G401.6 (cell line): ENCODE measurements around the gene TMPRSS5.
"Not testable (repeated sequence)": the region's sequence is repeated elsewhere in the genome, so short reads cannot be mapped to it uniquely, and the experiment has no call there.

Source experiments
- FAIRE-seq: peaks from 2 replicates; lab custom pipeline; 2012; peaks lifted over from hg19 to GRCh38; lab: Jason Lieb, UNC

TMPRSS5 gene

DNA sequence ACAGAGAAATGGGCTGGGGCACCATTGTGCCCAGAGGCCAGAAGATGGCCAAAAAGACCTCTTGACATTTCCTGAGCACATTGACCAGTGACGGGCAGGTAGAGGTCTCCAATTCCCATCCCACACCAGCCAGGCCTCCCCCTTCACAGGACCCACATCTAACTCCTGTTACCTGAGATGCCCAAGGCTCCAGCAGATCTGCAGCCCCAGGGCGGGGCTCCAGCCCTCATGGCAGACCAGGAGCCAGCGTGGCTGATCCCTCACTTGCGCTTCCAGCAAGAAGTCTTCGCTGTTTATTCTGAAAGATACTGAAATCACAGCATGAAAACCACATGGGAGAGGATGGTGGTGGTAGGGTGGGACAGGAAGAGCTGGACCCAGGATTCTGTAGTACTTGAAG lies 9.0 kb downstream of the TMPRSS5 start:
- no peak for FAIRE-seq

DNA sequence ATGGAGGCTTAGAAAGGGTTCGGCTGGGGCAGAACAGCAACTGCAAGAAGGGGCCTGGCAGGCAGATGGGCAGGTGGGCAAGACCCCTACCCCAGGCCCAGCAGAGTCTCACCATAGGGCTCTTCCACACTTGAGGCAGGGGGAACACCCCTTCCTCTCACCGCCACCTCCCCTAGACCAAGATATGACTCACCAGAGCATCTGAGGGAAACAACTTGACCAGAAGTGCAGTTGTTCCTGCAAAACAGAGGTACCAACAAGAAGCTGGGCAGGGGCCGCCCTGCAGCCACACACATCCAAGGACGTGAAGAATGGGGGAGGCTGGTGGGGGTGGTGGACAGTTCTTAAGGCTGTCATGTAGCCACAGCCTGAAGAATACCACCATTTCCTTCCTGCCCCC lies 10.9 kb downstream of the TMPRSS5 start:
- FAIRE-seq = no peak

DNA sequence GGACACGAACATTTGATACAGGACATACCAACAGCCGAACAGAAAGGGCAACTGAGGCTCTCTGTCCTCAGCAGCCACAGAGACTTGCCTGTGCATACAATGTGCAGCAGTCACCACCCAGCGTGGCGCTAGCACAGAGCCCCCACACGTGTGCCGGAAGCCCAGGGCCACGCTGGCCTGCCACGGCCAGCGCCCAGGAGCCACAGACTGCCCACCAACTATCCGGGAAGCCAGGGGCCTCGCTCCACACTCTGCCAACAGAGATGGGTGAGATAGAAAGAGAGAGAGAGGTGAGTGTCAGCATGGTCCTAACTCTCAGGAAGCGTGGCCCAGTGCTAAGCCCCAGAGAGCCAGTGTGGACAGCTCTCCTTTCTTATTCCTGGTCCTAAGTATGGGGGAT lies 11.7 kb downstream of the TMPRSS5 start:
- FAIRE-seq = no peak

DNA sequence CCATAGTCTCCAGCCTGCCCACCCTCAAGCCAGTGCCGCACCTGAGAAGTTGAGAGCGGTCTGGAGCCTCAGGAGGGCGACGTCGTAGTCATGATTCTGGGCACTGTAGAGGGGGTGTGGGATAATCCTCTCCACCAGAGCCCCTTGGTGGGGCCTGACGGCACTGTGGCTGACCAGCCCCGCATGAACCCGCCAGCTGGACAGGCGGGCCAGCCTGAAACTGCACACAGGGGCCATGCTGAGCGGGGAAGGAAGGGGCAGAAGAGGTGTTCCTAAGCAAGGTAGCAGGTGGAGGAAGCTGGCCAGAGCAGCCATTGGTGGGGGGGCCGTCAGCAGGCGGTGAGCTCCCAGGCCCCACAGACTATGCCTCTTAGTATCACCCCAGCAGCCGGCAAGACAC lies 13.1 kb downstream of the TMPRSS5 start:
- no peak for FAIRE-seq

DNA sequence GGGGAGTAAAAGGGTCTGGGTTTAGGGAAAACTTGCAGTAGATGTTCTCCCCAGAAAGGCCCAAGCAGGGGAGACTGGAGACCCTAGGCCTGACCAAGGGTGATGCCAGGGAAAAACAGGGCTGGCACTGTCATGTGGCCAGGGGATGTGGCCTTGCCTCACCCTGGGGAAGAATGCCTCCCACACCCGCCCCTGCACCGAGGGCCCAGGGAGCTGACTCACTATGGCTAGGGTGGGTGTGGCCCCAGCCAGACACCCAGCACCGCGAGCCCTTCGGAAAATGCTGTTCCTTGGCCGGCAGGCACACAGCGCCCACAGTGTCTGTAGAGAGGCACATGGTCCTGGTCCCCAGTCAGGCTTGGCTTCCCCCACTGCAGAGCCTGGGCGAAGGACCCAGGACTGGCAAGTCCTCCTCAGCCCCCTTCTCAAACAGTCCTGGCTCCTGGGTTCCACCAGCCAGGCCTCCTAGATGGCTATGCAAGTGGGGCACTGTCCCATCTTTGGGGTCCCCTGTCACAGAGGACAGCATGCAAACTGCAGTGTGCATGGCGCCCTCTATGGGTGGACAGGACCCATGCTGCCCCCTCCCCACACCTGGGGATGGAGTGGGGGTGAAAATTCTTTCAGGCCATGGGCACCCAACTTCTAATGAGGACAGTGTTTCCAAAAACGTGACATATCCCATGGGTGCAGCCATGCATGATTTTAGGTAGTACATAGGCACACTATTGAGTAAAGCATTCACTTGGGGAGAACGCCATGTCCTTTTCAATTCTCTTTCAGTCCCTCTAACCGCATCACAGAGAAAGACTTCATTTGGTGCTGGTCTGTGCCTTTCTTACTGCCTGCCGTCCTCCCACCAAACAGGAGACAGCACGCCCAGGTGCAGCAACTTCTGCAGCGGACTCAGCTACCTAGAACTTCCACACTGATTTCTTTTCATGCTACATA lies 15.2 kb downstream of the TMPRSS5 start:
- no peak for FAIRE-seq

DNA sequence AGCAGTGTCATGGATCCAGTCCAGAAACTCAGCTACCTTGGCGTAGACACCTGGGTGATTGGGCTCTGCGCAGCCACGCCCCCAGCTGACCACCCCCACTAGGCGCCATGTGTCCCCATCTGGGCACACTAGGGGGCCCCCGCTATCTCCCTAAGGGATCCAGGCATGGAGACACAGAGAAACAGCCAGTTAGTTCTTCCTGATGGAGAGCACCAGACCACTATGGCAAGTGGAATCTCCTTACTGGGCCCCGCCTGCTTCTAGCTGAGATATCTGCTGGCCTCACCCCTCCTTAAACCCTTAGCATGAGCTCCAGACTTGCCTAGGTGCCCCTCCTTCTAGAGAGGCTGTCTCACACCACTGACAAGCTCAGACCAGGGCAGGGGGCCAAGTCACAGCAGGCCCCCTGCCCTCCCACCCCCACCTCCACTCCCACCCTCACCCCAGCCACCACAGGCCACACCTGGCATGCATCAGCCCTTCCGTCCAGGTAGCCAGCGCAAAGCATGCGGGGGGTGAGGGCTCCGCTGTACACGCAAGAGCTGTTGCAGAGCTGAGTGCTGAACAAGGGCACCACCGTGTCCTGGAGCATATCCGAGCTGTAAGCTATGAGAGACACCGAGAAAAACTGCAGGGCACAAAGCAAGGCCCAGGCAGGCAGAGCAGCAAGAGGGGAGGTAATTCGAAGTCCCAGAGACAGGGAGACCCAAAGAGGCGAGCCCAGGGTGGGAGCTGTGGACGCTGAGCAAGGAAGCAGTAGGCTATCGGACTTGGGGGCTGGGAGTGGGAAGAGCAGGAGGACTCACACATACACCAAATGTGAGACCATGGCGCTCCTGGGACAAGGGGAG lies 16.1 kb downstream of the TMPRSS5 start:
- no peak for FAIRE-seq

DNA sequence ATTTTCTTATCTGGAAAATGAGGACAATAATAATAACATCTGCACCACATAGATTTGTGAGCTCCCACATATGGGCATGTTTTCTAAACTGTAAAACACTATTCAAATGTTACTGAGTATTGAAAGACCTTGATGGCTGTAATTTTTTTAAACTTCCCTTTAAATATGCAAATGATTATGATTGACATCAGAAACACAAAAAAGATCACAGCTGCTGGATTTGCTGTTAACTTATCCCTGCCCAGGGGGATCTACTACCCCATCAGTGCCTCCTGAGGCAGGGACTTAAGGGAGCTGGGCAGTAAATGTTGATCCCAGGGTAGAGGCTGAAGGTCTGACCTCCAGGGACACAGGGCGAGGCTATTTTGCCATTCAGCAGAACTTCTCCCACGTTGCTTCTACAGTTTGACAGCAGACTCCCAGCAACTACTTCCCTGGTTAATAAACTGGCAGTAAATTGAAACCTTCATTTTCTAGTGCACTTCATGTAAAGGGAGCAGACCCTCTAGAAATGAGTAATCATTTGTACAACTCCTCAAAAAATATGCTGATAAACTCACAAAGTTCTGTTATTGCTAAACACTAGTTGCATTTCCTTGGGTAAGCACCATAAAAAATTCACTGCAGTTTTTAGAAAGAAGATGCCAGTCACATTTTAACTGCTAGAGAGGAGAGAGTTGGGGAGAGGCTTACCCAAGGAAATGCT lies 20.3 kb downstream of the TMPRSS5 start:
- no peak for FAIRE-seq

DNA sequence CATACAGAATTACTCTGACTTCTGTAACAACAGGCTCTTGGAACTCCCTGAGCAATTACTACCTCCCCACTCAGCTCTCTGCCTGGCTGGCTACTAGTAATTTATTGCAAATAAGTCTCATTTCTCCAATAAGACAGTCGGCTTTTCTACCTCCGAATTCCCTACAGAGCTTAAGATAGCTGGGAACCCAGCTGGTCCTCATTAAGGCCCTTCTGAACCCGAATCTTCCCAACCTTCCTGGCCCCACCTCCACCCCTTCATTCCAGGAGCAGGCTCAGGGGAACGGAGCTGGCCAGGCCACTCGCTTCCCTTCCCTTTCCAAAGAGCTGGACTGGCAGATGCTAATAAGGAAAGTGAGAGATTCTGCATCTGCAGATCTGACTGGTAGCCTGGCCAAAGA lies 21.6 kb downstream of the TMPRSS5 start:
- FAIRE-seq = no peak

DNA sequence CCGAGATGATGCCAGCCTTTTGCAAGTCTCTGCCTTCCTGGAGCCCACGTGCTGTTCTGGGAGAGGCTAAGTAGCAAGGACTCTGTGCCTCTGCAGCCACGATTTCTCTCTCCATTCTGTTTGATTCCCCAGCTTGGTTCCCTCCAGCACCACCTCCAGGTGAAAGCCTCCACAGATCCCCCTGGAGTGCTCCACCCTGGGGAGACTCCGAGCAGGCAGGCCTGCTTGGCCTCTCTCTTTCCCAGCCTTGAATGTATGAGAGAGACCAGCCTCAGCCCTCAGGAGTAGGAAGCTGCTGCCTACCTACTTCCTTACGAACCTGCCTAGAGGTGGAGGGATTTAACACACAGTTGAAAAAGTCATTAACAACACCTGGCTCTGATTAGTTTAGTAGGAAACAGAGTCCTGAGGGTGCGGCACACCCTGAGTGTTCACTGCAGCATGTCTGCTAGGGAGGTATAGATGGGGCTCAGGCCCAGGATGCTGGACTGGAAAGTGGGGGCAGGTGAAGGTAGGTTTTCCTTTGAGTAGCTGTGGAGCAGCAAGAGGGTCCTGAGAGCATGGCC lies 22.5 kb downstream of the TMPRSS5 start:
- no peak for FAIRE-seq

DNA sequence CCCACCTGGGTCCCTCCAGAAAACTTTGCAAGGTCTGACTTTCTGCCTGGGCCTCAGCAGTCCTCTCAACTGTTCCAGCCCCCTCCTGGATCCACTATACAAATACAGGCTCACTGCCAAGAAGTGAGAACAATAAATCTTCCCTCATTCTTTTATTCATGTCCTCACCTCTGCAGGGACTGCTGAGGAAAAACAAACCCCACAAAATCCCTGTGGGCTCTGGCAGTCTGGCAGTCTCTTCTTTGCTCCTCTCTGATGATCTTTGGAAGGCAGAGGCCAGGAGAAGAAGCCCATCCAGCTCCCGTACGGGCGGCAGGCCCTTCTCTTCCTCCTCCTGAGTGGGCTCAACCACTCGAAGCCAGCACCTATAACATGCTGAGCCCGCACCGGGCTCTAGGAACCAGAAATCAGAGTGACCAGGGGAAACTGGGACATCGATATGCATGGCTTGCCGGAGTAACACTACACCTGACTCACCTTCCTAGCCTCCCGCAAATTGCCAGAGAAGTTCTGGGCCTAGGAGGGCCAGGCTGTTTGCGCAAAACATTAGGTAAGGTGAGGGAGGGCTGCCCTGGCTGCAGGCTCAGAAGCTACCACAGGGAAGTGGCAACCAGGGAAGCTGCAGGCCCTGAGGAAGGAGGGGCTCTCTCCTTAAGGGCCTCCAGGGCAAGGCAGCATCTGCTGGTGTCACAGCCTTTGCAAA lies 24.2 kb downstream of the TMPRSS5 start:
- no peak for FAIRE-seq

DNA sequence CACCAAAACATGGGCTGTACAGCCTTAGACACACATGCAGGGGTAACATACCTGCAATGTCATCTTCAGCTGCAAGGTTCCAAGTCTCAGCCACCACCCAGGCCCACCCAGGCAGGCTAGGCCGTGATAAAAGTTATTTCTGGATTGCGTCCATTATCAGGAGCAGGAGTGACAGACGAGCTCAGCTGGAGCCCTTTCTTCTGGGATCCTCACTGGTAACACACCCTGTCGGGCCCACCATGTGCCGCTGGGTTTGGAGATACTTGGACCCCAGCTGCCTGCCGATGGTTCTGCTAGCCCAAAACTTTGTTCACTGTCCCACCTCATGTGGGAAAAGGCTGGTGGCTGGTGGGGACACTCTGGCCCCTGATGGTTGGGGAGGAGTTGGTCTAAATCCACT lies 24.8 kb downstream of the TMPRSS5 start:
- FAIRE-seq = no peak

DNA sequence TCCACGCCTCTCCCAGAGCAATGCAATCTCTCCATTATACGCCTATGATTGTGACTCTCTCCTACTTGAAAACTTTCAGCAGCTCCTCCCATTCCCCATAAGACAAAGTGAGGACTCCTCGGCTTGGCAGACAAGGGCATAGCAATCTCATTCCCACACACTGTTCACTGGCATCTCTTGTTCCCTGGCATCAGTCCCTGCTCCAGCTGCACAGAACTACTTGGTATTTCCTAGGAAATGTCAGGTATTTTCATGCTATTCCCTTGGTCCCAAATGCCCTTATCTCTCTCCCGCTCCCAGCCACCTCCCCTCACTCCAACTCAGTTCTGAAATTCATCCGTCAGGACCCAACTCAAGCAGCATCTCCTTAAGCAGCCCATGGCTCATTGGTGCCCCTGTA lies 28.4 kb downstream of the TMPRSS5 start:
- FAIRE-seq = no peak

DNA sequence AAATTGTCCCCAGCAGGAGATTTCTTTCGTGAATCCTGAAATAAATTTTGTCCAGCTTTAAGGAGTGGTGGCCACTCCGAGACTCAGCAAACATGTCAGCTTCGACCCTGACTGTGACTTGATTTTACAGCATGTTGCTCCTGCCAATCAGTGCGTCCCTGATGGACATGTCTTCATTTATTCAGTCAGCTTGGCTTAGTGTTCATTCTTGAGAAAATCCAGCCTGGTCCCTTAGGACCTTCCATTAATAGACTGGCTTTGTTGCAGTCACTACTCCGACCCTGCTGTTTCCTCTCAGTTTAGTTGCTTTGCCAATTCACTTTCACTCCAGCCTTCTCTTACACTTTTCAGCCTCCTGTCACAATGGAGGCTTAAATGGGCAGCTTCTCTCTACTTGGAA lies 30.5 kb downstream of the TMPRSS5 start:
- FAIRE-seq = no peak

DNA sequence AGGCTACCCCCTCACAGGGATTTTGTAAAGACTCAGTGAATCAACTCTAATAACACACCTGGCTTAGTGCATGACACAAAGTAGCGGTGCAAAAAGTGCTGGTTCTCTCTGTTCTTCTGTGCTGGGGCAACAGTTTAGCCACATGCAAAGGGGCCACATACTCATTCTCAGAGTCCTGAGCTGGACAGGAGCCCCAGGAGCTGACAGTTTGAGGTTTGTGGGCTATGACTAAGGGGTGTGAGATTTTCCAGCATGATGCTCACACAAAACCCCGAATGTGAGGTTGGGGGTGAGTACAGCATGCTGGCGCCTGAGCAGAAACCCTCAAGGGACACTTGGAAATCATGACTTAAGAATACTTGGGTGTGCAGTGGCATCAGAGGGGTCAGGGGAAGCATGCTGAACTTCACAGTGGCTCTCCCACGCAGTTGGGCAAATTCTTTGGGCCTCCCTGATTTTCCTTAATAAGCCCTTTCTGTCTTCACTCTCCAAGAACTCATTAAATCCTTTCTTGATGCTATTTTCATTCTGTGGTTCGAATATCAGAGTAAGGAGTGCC lies 31.0 kb downstream of the TMPRSS5 start:
- no peak for FAIRE-seq

DNA sequence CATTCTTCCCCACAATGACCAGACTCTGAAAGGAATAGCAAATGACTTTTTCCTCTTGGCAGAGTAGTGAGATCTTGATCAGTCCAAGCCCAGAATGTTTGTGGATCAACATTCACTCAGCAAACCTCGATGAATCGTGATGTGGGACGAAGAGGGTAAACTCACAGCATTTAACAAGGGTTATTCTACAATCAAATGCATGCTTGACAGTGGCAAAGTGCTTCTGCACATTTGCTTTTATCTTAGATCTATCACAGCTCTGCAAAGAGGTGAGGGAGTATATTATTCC lies 31.8 kb downstream of the TMPRSS5 start:
- no peak for FAIRE-seq

DNA sequence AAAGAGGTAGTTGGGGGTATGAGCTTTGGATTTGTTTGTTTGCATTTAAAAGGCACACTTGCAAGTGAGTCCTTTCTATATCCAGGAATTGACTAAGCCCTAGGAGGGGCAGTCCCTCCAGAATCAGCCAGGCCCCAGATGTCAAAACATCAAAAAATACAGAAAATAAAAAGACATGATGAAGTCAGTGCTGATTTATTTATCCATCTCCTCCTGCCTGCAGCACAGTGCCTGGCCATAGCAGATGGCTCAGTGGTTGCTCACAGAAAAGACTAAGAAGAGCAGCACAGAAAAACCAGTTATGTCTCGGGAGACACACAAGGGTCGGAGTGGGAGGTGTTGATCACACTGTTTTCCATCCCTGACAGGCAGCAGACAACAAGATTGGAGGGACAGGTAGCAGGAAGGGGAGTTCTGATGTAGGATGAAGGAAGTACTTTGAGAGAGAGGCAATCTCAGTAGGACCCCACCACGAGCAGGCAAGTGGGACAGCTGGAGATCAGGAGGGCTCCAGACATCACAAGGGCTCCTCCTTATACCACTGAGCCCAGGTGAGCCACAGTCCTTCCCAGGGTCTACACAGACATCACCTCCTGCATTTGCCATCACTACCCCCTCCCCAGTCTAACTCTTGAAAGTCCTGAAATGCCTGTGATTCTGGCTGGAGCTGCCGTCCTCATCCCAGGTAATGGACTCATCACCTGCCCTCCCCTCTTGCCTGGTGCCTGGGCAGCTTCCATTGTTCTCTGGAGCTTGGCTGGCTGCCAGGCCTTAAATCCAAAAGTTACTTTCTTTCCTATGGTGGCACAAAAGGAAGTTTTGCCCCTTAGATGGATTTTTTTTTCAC lies 32.3 kb downstream of the TMPRSS5 start:
- no peak for FAIRE-seq

DNA sequence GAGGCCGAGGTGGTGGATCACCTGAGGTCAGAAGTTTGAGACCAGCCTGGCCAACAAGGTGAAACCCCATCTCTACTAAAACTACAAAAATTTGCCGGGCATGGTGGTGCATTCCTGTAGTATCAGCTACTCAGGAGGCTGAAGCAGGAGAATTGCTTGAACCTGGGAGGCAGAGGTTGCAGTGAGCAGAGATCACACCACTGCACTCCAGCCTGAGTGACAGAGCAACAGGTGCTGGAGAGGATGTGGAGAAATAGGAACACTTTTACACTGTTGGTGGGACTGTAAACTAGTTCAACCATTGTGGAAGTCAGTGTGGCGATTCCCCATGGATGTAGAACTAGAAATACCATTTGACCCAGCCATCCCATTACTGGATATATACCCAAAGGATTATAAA lies 34.2 kb downstream of the TMPRSS5 start:
- not testable (repeated sequence) for FAIRE-seq

DNA sequence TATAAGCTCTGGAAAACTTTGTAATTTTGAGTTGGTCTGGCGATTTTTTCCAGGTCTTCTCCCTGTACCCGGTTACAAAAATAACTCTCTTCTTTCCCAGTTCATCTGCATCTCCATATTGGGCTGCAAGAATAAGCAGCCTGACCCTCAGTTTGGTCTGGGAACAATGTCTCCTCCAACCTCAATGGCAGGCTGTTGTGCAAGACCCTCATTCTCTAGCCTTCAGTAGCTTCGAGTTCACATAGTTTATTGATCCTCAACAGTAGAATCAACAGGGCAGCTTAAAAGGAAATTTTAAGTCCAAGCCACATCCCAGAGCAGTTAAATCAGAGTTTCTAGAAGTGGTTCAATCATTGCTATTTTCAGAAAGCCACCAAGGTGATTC lies 35.3 kb downstream of the TMPRSS5 start:
- no peak for FAIRE-seq

DNA sequence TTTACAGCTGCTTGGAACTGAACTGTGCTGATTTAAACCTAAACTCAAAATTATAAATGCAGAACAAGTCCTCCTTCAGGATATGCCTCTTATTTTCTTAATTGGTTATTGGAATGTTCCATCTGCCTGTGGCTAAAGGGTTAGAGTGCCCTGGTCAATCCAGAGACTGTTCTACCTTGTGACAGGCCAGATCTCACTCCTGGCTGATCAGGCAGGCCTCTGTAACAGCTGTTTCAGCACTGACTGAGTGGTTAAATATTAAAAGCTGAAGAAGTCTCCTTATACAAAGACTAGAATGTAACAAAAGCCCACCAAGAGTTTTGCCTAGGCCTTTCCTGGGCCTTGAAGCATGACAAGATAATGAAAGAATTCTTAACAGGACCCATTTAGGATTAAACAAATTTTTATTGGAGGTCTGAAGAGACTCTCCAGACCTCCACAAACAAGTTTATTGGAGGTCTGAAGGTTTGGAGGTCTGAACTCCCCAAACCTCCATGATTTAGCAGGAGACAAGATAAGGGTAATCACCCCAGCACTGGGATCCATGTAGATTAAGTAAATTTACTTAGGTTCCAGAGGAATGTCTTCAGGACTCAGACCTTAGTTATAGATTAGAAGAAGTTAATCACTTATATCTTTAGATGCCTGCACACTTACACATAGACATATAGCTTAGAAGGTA lies 35.8 kb downstream of the TMPRSS5 start:
- no peak for FAIRE-seq

DNA sequence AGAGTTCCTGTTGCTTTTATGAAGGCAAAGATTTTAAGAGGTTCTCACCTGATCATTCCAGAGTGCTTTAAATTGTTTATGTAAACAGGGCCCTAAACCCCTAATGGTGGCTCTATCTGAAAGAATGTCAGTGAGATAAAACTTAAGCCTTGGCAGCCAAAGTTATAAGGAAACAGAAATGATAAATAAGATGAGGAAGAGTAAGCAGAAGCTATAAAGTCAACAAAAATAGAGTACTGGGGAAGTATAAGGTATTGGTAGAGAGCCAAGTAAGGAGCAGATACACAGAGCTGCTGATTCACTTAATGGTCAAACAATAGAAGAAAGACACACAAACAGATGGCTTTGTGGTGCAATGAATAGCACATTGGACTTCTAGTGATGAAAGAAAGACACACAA lies 37.9 kb downstream of the TMPRSS5 start:
- no peak for FAIRE-seq
